Measurements from ENCODE around the gene TOPORS.

GRCh38 chr9:32577316-32577715, 24.9 kb upstream of the TOPORS start:
- TF ChIP-seq, protein P1, sequence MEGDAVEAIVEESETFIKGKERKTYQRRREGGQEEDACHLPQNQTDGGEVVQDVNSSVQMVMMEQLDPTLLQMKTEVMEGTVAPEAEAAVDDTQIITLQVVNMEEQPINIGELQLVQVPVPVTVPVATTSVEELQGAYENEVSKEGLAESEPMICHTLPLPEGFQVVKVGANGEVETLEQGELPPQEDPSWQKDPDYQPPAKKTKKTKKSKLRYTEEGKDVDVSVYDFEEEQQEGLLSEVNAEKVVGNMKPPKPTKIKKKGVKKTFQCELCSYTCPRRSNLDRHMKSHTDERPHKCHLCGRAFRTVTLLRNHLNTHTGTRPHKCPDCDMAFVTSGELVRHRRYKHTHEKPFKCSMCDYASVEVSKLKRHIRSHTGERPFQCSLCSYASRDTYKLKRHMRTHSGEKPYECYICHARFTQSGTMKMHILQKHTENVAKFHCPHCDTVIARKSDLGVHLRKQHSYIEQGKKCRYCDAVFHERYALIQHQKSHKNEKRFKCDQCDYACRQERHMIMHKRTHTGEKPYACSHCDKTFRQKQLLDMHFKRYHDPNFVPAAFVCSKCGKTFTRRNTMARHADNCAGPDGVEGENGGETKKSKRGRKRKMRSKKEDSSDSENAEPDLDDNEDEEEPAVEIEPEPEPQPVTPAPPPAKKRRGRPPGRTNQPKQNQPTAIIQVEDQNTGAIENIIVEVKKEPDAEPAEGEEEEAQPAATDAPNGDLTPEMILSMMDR (conservative IDR thresholded peaks at IDR 0.05; ENCODE audit: low read length): no peak
- TF ChIP-seq EZH2phosphoT487 (IDR thresholded peaks at IDR 0.05; ENCODE audit: borderline replicate concordance, low read depth, low read length): no peak

Measured in OCI-LY7 (cell line).